Spleen (tissue), 7 donors: ENCODE data around the gene ELFN1.
"Not testable (repeated sequence)": the region's sequence is repeated elsewhere in the genome, so short reads cannot be mapped to it uniquely, and the experiment has no call there.

Experiments used
- POLR2A ChIP-seq, 3 donors: fragments of 450-650 bp; IDR thresholded peaks; one replicate each; pipeline ENCODE4 v1.5.1; 2017; ENCODE audit warnings: antibody characterized with exemption in 3 of 3, mild to moderate bottlenecking in 1 of 3
- POLR2AphosphoS5 ChIP-seq, 3 donors: sonication (generic); formaldehyde crosslinking; IDR thresholded peaks; one replicate each; pipeline ENCODE4 v1.5.1; 2017; ENCODE audit warnings: antibody characterized with exemption in 3 of 3
- TF ChIP-seq, protein P1 (sequence below), 11 experiments: fragments of 200-600 bp in 7 of 11; fragments of 450-650 bp in 4 of 11; sonication (generic) in 4 of 11; IDR thresholded peaks in 8 of 11; conservative IDR thresholded peaks in 3 of 11; 1 replicate in 7 of 11; 2 replicates in 4 of 11; pipeline versions ENCODE4 v1.4.0 to v1.8.0; 2016 to 2021; ENCODE audit warnings: antibody characterized with exemption in 11 of 11, inconsistent platforms in 4 of 11, mild to moderate bottlenecking in 1 of 11
- donor health status: DM: no; HTN: no; CAD: no; lungs with moderate emphysema.
- donor health status: DM: no; HTN: no; CAD: no.
- donor health status: DM: no; HTN: no; CAD: no.

- TF ChIP-seq, protein P1, sequence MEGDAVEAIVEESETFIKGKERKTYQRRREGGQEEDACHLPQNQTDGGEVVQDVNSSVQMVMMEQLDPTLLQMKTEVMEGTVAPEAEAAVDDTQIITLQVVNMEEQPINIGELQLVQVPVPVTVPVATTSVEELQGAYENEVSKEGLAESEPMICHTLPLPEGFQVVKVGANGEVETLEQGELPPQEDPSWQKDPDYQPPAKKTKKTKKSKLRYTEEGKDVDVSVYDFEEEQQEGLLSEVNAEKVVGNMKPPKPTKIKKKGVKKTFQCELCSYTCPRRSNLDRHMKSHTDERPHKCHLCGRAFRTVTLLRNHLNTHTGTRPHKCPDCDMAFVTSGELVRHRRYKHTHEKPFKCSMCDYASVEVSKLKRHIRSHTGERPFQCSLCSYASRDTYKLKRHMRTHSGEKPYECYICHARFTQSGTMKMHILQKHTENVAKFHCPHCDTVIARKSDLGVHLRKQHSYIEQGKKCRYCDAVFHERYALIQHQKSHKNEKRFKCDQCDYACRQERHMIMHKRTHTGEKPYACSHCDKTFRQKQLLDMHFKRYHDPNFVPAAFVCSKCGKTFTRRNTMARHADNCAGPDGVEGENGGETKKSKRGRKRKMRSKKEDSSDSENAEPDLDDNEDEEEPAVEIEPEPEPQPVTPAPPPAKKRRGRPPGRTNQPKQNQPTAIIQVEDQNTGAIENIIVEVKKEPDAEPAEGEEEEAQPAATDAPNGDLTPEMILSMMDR (IDR thresholded peaks at IDR 0.05 in 8 of 11, conservative IDR thresholded peaks at IDR 0.05 in 3 of 11) = not testable (repeated sequence)
- TF ChIP-seq POLR2A, POLR2AphosphoS5 (IDR thresholded peaks at IDR 0.05): not testable (repeated sequence)
These were observed 49.2 kb downstream of the ELFN1 start for GRCh38 chr7:1719256-1719655.
